ENCODE data around the gene RPS21.

The RPS21 gene

GRCh38 chr20:62378215-62378614 is 8.7 kb upstream of the RPS21 start:
- Histone ChIP-seq H3K9me3 (ENCODE audit: control insufficient read depth, low read length) (no peaks in the 10 kb centered on the region), H3K4me2 (ENCODE audit: low read length) (no peak overlapping the region), H3K4me3 (ENCODE audit: low read depth, low read length) (no peak overlapping the region), H3K27me3 (ENCODE audit: control insufficient read depth, insufficient read depth, low read length) (no peaks in the 10 kb centered on the region), H2AFZ (no peak overlapping the region), H3K4me1 (peaks cover 15% of the 10 kb centered on the region), H3K27ac (no peak overlapping the region), H3K9ac (no peak overlapping the region), H3K79me2 (no peaks in the 10 kb centered on the region), H3K36me3 (ENCODE audit: control insufficient read depth, insufficient read depth, low read length) (no peaks in the 10 kb centered on the region)
- TF ChIP-seq CTCF (IDR thresholded peaks at IDR 0.05): no peak

DNA sequence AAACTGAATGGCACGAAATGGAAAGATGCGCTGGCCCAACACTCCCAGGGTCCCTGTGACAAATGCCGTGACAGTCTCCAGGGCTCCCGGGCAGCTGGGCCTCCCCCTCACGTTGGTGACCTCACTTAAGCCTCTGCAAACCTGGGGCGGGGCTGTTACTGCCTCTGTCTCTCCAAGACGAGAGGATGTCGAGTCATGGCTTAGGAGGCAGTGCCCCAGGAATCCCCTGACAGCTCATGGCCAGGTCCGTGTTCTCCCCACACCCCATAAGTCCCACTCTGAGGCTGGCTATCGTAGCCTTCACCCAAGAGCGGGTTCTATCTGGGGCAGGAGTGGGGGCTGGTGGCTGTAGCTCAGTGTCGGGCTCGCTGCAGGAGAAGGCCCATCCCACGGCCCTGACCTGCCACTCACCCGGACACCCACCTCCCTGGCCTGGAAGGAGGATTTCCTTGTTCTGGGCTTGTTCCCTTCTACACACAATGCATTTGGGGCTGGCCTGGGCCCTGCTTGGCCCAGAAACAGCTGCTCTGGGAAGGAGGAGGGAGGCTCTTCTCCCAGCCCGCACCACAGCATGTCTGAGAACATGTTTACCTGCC is 5.6 kb upstream of the RPS21 start:
- no peak for TF ChIP-seq CTCF (IDR thresholded peaks at IDR 0.05)
- H3K9ac ChIP-seq: no peak overlapping the region

GRCh38 chr20:62381842-62382241 is 5.1 kb upstream of the RPS21 start:
- Histone ChIP-seq H3K9ac (no peak overlapping the region), H2AFZ (no peak overlapping the region), H3K27me3 (ENCODE audit: control insufficient read depth, insufficient read depth, low read length) (no peaks in the 10 kb centered on the region), H3K4me2 (ENCODE audit: low read length) (no peak overlapping the region), H3K9me3 (ENCODE audit: control insufficient read depth, low read length) (no peaks in the 10 kb centered on the region), H3K4me3 (ENCODE audit: low read depth, low read length) (no peak overlapping the region), H3K27ac (peak overlapping the region; percentile 41), H3K4me1 (peaks cover 11% of the 10 kb centered on the region), H3K79me2 (peaks cover 9% of the 10 kb centered on the region), H3K36me3 (ENCODE audit: control insufficient read depth, insufficient read depth, low read length) (no peaks in the 10 kb centered on the region)
- no peak for TF ChIP-seq CTCF (IDR thresholded peaks at IDR 0.05)

More for the DNA sequence above, 5.6 kb upstream of the RPS21 start:
- Histone ChIP-seq H3K36me3 (ENCODE audit: control insufficient read depth, insufficient read depth, low read length) (no peaks in the 10 kb centered on the region), H3K4me2 (ENCODE audit: low read length) (no peak overlapping the region), H3K79me2 (peaks cover 7% of the 10 kb centered on the region), H3K27me3 (ENCODE audit: control insufficient read depth, insufficient read depth, low read length) (no peaks in the 10 kb centered on the region), H2AFZ (no peak overlapping the region), H3K4me3 (ENCODE audit: low read depth, low read length) (no peak overlapping the region), H3K4me1 (peaks cover 11% of the 10 kb centered on the region), H3K9me3 (ENCODE audit: control insufficient read depth, low read length) (no peaks in the 10 kb centered on the region), H3K27ac (peak overlapping the region; percentile 41)

- TF ChIP-seq CTCF (IDR thresholded peaks at IDR 0.05): peak; percentile 95
- H3K4me2 ChIP-seq (ENCODE audit: low read length): no peak overlapping the region
- no peaks in the 10 kb centered on the region for H3K27me3 ChIP-seq (ENCODE audit: control insufficient read depth, insufficient read depth, low read length)
- no peak overlapping the region for H2AFZ ChIP-seq
- H3K4me3 ChIP-seq (ENCODE audit: low read depth, low read length): no peak overlapping the region
- H3K36me3 ChIP-seq (ENCODE audit: control insufficient read depth, insufficient read depth, low read length): no peaks in the 10 kb centered on the region
- no peak overlapping the region for H3K27ac ChIP-seq
- H3K9ac ChIP-seq: no peak overlapping the region
- peaks cover 11% of the 10 kb centered on the region for H3K79me2 ChIP-seq
- H3K9me3 ChIP-seq (ENCODE audit: control insufficient read depth, low read length): no peaks in the 10 kb centered on the region
- peaks cover 9% of the 10 kb centered on the region for H3K4me1 ChIP-seq
Measured at GRCh38 chr20:62382306-62383198, 4.4 kb upstream of the RPS21 start.

Measured in parathyroid adenoma (tissue), 2 donors.